H9 (cell line): Measurements from ENCODE around the gene FAM120A. TPM values are rescaled to one million over a fixed set of nuclear protein-coding genes. Genes with fewer than 3 reads are reported as not detected.
A peak's percentile ranks its signal among the peaks of the same experiment; 100 is the strongest.

Experiments
- DNase-seq: peaks from one replicate; pipeline ENCODE4 v3.0.0-alpha.2; 2017
- H2AFZ ChIP-seq: one replicate; pipeline ENCODE4 v1.6.1; 2013; ENCODE audit warnings: mild to moderate bottlenecking, low read length, control low read depth, moderate library complexity
- H2AK5ac ChIP-seq: 2 replicates; pipeline ENCODE4 v1.6.1; 2013; ENCODE audit warnings: low read length, control low read depth, mixed read lengths; ENCODE audit not compliant: insufficient read length
- H2BK120ac ChIP-seq: one replicate; pipeline ENCODE4 v1.6.1; 2013; ENCODE audit warnings: low read depth, mild to moderate bottlenecking, low read length, control low read depth, inconsistent platforms; ENCODE audit not compliant: poor library complexity, severe bottlenecking
- H2BK12ac ChIP-seq: 2 replicates; pipeline ENCODE4 v1.6.1; 2013; ENCODE audit warnings: low read length, control low read depth, mixed read lengths, low read depth; ENCODE audit not compliant: insufficient read length
- H2BK15ac ChIP-seq: 2 replicates; pipeline ENCODE4 v1.6.1; 2013; ENCODE audit warnings: low read depth, low read length, control low read depth
- H2BK20ac ChIP-seq: one replicate; pipeline ENCODE4 v1.6.1; 2013; ENCODE audit warnings: low read depth, mild to moderate bottlenecking, low read length, control low read depth, inconsistent platforms; ENCODE audit not compliant: poor library complexity, severe bottlenecking
- H2BK5ac ChIP-seq: 2 replicates; pipeline ENCODE4 v1.6.1; 2013; ENCODE audit warnings: low read length, control low read depth, mixed read lengths; ENCODE audit not compliant: insufficient read length
- H3K14ac ChIP-seq: 2 replicates; pipeline ENCODE4 v1.6.1; 2013; ENCODE audit warnings: low read length, control low read depth; ENCODE audit not compliant: insufficient read depth
- H3K18ac ChIP-seq: 2 replicates; pipeline ENCODE4 v1.6.1; 2013; ENCODE audit warnings: low read depth, mild to moderate bottlenecking, mixed read lengths, low read length, control low read depth; ENCODE audit not compliant: insufficient read length
- H3K23ac ChIP-seq: 2 replicates; pipeline ENCODE4 v1.6.1; 2013; ENCODE audit warnings: low read length, control low read depth, mixed read lengths, low read depth; ENCODE audit not compliant: insufficient read length
- H3K23me2 ChIP-seq: 2 replicates; pipeline ENCODE4 v1.6.1; 2013; ENCODE audit warnings: low read depth, mild to moderate bottlenecking, mixed read lengths, low read length, control low read depth; ENCODE audit not compliant: insufficient read length, poor library complexity, severe bottlenecking
- H3K27ac ChIP-seq: 2 replicates; pipeline ENCODE4 v1.5.1; 2013; ENCODE audit warnings: low read length, control low read depth, mixed read lengths, low read depth; ENCODE audit not compliant: insufficient read length
- H3K27me3 ChIP-seq: 2 replicates; pipeline ENCODE4 v1.6.1; 2013; ENCODE audit warnings: low read length, control low read depth, inconsistent platforms; ENCODE audit not compliant: insufficient read depth
- H3K4ac ChIP-seq: 2 replicates; pipeline ENCODE4 v1.6.1; 2013; ENCODE audit warnings: low read depth, mild to moderate bottlenecking, control low read depth, inconsistent platforms, low read length, moderate library complexity
- H3K4me1 ChIP-seq: 2 replicates; pipeline ENCODE4 v1.6.1; 2013; ENCODE audit warnings: low read length, control low read depth, inconsistent platforms; ENCODE audit not compliant: insufficient read depth
- H3K4me2 ChIP-seq: 2 replicates; pipeline ENCODE4 v1.6.1; 2013; ENCODE audit warnings: low read length, control low read depth, mixed read lengths; ENCODE audit not compliant: insufficient read length, insufficient read depth
- H3K56ac ChIP-seq: 2 replicates; pipeline ENCODE4 v1.6.1; 2013; ENCODE audit warnings: low read depth, mild to moderate bottlenecking, mixed read lengths, low read length, control low read depth; ENCODE audit not compliant: insufficient read length
- H3K79me1 ChIP-seq: 2 replicates; pipeline ENCODE4 v1.6.1; 2013; ENCODE audit warnings: low read depth, mild to moderate bottlenecking, moderate library complexity, low read length, control low read depth, inconsistent platforms; ENCODE audit not compliant: insufficient read depth, poor library complexity, severe bottlenecking
- H3K79me2 ChIP-seq: 2 replicates; pipeline ENCODE4 v1.6.1; 2013; ENCODE audit warnings: low read length, control low read depth, inconsistent platforms; ENCODE audit not compliant: insufficient read depth
- H3K9ac ChIP-seq: 2 replicates; pipeline ENCODE4 v1.6.1; 2013; ENCODE audit warnings: low read length, control low read depth, mixed read lengths; ENCODE audit not compliant: insufficient read length; ENCODE audit errors: extremely low read depth
- H3K9me3 ChIP-seq: one replicate; pipeline ENCODE4 v1.6.1; 2013; ENCODE audit warnings: low read depth, low read length, inconsistent platforms; ENCODE audit not compliant: control insufficient read depth
- H3T11ph ChIP-seq: one replicate; pipeline ENCODE4 v1.6.1; 2013; ENCODE audit warnings: mild to moderate bottlenecking, low read length, control low read depth, inconsistent platforms
- H4K20me1 ChIP-seq: one replicate; pipeline ENCODE4 v1.6.1; 2013; ENCODE audit not compliant: control insufficient read depth, insufficient read length, insufficient read depth
- H4K5ac ChIP-seq: 2 replicates; pipeline ENCODE4 v1.6.1; 2013; ENCODE audit warnings: low read depth, mild to moderate bottlenecking, mixed read lengths, low read length, control low read depth; ENCODE audit not compliant: insufficient read length
- H4K8ac ChIP-seq: replicated peaks from 2 replicates; pipeline ENCODE4 v1.6.1; 2013; ENCODE audit warnings: low read length, control low read depth, mixed read lengths, low read depth; ENCODE audit not compliant: insufficient read length
- H4K91ac ChIP-seq: 2 replicates; pipeline ENCODE4 v1.6.1; 2013; ENCODE audit warnings: low read depth, mild to moderate bottlenecking, moderate library complexity, mixed read lengths, low read length, control low read depth; ENCODE audit not compliant: insufficient read length
- H3K27ac Mint-ChIP-seq, 3 experiments: 2 replicates in 2 of 3; 3 replicates in 1 of 3; pipeline ENCODE4 v1.8.0; 2020 to 2021; ENCODE audit warnings: mixed read lengths in 3 of 3, mild to moderate bottlenecking in 1 of 3, moderate library complexity in 1 of 3
- H3K27me3 Mint-ChIP-seq: 2 replicates; pipeline ENCODE4 v1.8.0; 2021; ENCODE audit warnings: low read depth, mild to moderate bottlenecking, moderate library complexity, mixed read lengths
- H3K36me3 Mint-ChIP-seq, 3 experiments: 2 replicates in 2 of 3; 3 replicates in 1 of 3; pipeline ENCODE4 v1.8.0; 2020 to 2021; ENCODE audit warnings: low read depth in 3 of 3, mixed read lengths in 3 of 3; ENCODE audit not compliant: insufficient read depth in 1 of 3
- H3K4me1 Mint-ChIP-seq, 2 experiments: 2 replicates each; pipeline ENCODE4 v1.8.0; 2020; ENCODE audit warnings: mixed read lengths in 2 of 2
- H3K4me3 Mint-ChIP-seq, 2 experiments: 2 replicates in 1 of 2; 3 replicates in 1 of 2; pipeline ENCODE4 v1.8.0; 2020 to 2021; ENCODE audit warnings: mild to moderate bottlenecking in 2 of 2, mixed read lengths in 2 of 2, moderate library complexity in 1 of 2
- H3K9me3 Mint-ChIP-seq, 2 experiments: 2 replicates in 1 of 2; 3 replicates in 1 of 2; pipeline ENCODE4 v1.8.0; 2020; ENCODE audit warnings: mild to moderate bottlenecking in 2 of 2, mixed read lengths in 2 of 2, moderate library complexity in 1 of 2
- WGBS: extraction: QIAGEN DNeasy Blood & Tissue Kit; methylation state at CpG from one replicate; pipeline ENCODE4 v1.1.7; 2013; ENCODE audit warnings: missing lambda C conversion rate, low lambda C conversion rate, mixed read lengths; ENCODE audit not compliant: insufficient read length; ENCODE audit errors: extremely low coverage; 5-methylcytosine and 5-hydroxymethylcytosine counted together
- total RNA-seq: library from RNA; stranded (reverse); gene quantifications from 2 replicates; pipeline ENCODE4 v1.2.1, GENCODE V29; 2021
- TF ChIP-seq, protein P1 (sequence below): fragments of 200-600 bp; sonication (generic); conservative IDR thresholded peaks from 3 replicates; pipeline ENCODE4 v1.8.0; 2021; ENCODE audit warnings: antibody characterized with exemption, mild to moderate bottlenecking

Gene FAM120A
- total RNA-seq, 1 experiment from 2014 or later, result 57.7 TPM

DNA sequence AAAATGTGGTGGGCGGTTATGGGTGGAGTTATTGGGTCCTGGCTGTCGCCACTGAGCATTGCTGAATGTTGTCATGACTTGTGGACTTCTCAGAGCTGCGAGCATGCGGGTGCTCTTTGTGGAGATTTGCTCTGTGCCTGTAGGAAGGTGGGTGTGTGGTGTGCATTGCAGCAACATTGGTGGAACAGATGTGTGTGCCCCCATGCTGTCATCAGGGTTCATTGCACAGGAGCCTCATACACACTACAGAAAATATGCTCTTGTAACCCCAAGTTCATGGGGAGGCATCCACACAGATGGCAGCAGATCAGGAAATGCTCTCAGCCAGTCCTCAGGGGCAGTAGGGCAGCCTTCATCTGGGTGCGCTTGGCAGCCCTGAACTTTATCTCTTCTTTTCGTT, 69.0 kb downstream of the FAM120A start:
- Mint-ChIP-seq H3K4me1 (peaks cover 5 to 10% of the 10 kb centered on the region in 2 experiments), H3K27me3 (no peaks in the 10 kb centered on the region), H3K36me3 (peaks cover 9 to 63% (median 15%) of the 10 kb centered on the region in 3 experiments), H3K9me3 (no peaks in the 10 kb centered on the region), H3K27ac (peak overlapping the region in 1 of 3 experiments; percentile 5; a peak in 1 of 7 replicates), H3K4me3 (no peak overlapping the region)
- no peaks in the 10 kb centered on the region for H3K79me2 ChIP-seq
- no peaks in the 10 kb centered on the region for H3K23me2 ChIP-seq
- no peak overlapping the region for H2BK20ac ChIP-seq
- H4K20me1 ChIP-seq, result no peaks in the 10 kb centered on the region
- H2BK5ac ChIP-seq, result no peak overlapping the region
- peaks cover 5% of the 10 kb centered on the region for H3K79me1 ChIP-seq
- H3K9ac ChIP-seq, result no peak overlapping the region
- no peak overlapping the region for H4K91ac ChIP-seq
- no peak overlapping the region for H3K56ac ChIP-seq
- H2BK15ac ChIP-seq, result no peak overlapping the region
- no peak overlapping the region for H3T11ph ChIP-seq
- no peak overlapping the region for H3K4me2 ChIP-seq
- no peaks in the 10 kb centered on the region for H3K4me1 ChIP-seq
- H4K5ac ChIP-seq, result no peak overlapping the region
- no peak overlapping the region for H2AK5ac ChIP-seq
- no peak overlapping the region for H4K8ac ChIP-seq
- no peak overlapping the region for H3K18ac ChIP-seq
- no CpG with 5 or more reads among the region's 6 CpGs for WGBS
- no peak overlapping the region for H3K14ac ChIP-seq
- H2AFZ ChIP-seq, result no peak overlapping the region
- H3K4ac ChIP-seq, result no peak overlapping the region
- H3K27ac ChIP-seq, result no peak overlapping the region
- no peak overlapping the region for H2BK12ac ChIP-seq
- DNase-seq, result no peak
- TF ChIP-seq, protein P1, sequence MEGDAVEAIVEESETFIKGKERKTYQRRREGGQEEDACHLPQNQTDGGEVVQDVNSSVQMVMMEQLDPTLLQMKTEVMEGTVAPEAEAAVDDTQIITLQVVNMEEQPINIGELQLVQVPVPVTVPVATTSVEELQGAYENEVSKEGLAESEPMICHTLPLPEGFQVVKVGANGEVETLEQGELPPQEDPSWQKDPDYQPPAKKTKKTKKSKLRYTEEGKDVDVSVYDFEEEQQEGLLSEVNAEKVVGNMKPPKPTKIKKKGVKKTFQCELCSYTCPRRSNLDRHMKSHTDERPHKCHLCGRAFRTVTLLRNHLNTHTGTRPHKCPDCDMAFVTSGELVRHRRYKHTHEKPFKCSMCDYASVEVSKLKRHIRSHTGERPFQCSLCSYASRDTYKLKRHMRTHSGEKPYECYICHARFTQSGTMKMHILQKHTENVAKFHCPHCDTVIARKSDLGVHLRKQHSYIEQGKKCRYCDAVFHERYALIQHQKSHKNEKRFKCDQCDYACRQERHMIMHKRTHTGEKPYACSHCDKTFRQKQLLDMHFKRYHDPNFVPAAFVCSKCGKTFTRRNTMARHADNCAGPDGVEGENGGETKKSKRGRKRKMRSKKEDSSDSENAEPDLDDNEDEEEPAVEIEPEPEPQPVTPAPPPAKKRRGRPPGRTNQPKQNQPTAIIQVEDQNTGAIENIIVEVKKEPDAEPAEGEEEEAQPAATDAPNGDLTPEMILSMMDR, result no peak
- H3K9me3 ChIP-seq, result no peaks in the 10 kb centered on the region
- H3K27me3 ChIP-seq, result no peaks in the 10 kb centered on the region
- H3K23ac ChIP-seq, result no peak overlapping the region
- H2BK120ac ChIP-seq, result no peak overlapping the region
